Trophoblast cell (in vitro differentiated cells and primary cell): ENCODE results near the gene HOMER2.

Experiments
- DNase-seq, 2 donors: peaks; one replicate each; pipeline ENCODE4 v3.0.0-alpha.2; 2016
- H2AFZ ChIP-seq: 2 replicates; pipeline ENCODE4 v1.6.1; 2013; ENCODE audit warnings: low read length, moderate library complexity, mild to moderate bottlenecking; ENCODE audit not compliant: insufficient read depth, poor library complexity
- H2AK5ac ChIP-seq: 2 replicates; pipeline ENCODE4 v1.6.1; 2013; ENCODE audit warnings: mild to moderate bottlenecking, low read length
- H2BK120ac ChIP-seq: 2 replicates; pipeline ENCODE4 v1.6.1; 2013; ENCODE audit warnings: low read length, mild to moderate bottlenecking, moderate library complexity; ENCODE audit not compliant: insufficient read depth, poor library complexity
- H2BK12ac ChIP-seq: 2 replicates; pipeline ENCODE4 v1.6.1; 2013; ENCODE audit warnings: mild to moderate bottlenecking, low read length, moderate library complexity
- H2BK5ac ChIP-seq: 2 replicates; pipeline ENCODE4 v1.6.1; 2013; ENCODE audit warnings: low read length, low read depth, moderate library complexity, mild to moderate bottlenecking; ENCODE audit not compliant: poor library complexity
- H3K14ac ChIP-seq: 2 replicates; pipeline ENCODE4 v1.6.1; 2013; ENCODE audit warnings: mild to moderate bottlenecking, low read length
- H3K18ac ChIP-seq: 2 replicates; pipeline ENCODE4 v1.6.1; 2013; ENCODE audit warnings: mild to moderate bottlenecking, low read length
- H3K23ac ChIP-seq: 2 replicates; pipeline ENCODE4 v1.6.1; 2013; ENCODE audit warnings: low read length
- H3K27ac ChIP-seq: 2 replicates; pipeline ENCODE4 v1.5.1; 2013; ENCODE audit warnings: low read depth, mild to moderate bottlenecking, inconsistent platforms, low read length, moderate library complexity
- H3K27me3 ChIP-seq: 2 replicates; pipeline ENCODE4 v1.6.1; 2013; ENCODE audit warnings: inconsistent platforms, mild to moderate bottlenecking, low read length, moderate library complexity; ENCODE audit not compliant: insufficient read depth
- H3K36me3 ChIP-seq, 2 experiments: 1 replicate in 1 of 2; 2 replicates in 1 of 2; pipeline ENCODE4 v1.6.1; 2013; ENCODE audit warnings: low read length in 2 of 2, mild to moderate bottlenecking in 2 of 2, moderate library complexity in 1 of 2; ENCODE audit not compliant: insufficient read depth in 2 of 2, control insufficient read depth in 1 of 2
- H3K4ac ChIP-seq: 2 replicates; pipeline ENCODE4 v1.6.1; 2013; ENCODE audit warnings: low read depth, mild to moderate bottlenecking, low read length, moderate library complexity
- H3K4me1 ChIP-seq, 2 experiments: 1 replicate in 1 of 2; 2 replicates in 1 of 2; pipeline ENCODE4 v1.6.1; 2013; ENCODE audit warnings: low read length in 2 of 2, mild to moderate bottlenecking in 2 of 2, moderate library complexity in 1 of 2; ENCODE audit not compliant: insufficient read depth in 2 of 2, control insufficient read depth in 1 of 2
- H3K4me2 ChIP-seq: 2 replicates; pipeline ENCODE4 v1.6.1; 2013; ENCODE audit warnings: inconsistent platforms, mild to moderate bottlenecking, low read length, moderate library complexity
- H3K4me3 ChIP-seq: 2 replicates; pipeline ENCODE4 v1.5.1; 2013; ENCODE audit warnings: mild to moderate bottlenecking, low read depth, low read length, inconsistent platforms
- H3K79me1 ChIP-seq: one replicate; pipeline ENCODE4 v1.6.1; 2013; ENCODE audit warnings: low read length
- H3K79me2 ChIP-seq: 2 replicates; pipeline ENCODE4 v1.6.1; 2013; ENCODE audit warnings: low read length, mild to moderate bottlenecking; ENCODE audit not compliant: control insufficient read depth, insufficient read depth, poor library complexity
- H3K9ac ChIP-seq: 2 replicates; pipeline ENCODE4 v1.6.1; 2013; ENCODE audit warnings: mild to moderate bottlenecking, low read length
- H3K9me3 ChIP-seq: 2 replicates; pipeline ENCODE4 v1.6.1; 2013; ENCODE audit warnings: low read depth, mild to moderate bottlenecking, control low read depth, inconsistent platforms, low read length; ENCODE audit not compliant: insufficient read depth
- H4K12ac ChIP-seq: 2 replicates; pipeline ENCODE4 v1.6.1; 2013; ENCODE audit warnings: low read depth, mild to moderate bottlenecking, low read length, moderate library complexity
- H4K8ac ChIP-seq: 2 replicates; pipeline ENCODE4 v1.6.1; 2013; ENCODE audit warnings: low read depth, mild to moderate bottlenecking, low read length, moderate library complexity
- H4K91ac ChIP-seq: one replicate; pipeline ENCODE4 v1.6.1; 2013; ENCODE audit warnings: low read depth, mild to moderate bottlenecking, low read length, moderate library complexity
- WGBS: extraction: QIAGEN DNeasy Blood & Tissue Kit; methylation state at CpG from one replicate; pipeline ENCODE4 v1.1.7; 2013; ENCODE audit warnings: missing lambda C conversion rate; ENCODE audit not compliant: insufficient read length, insufficient coverage; ENCODE audit errors: extremely low coverage; 5-methylcytosine and 5-hydroxymethylcytosine counted together

HOMER2 gene

GRCh38 chr15:82978438-82978837 lies 25.9 kb upstream of the HOMER2 start:
- no peak overlapping the region for H3K4me3 ChIP-seq
- no peak overlapping the region for H2AFZ ChIP-seq
- no peaks in the 10 kb centered on the region for H3K36me3 ChIP-seq

DNA sequence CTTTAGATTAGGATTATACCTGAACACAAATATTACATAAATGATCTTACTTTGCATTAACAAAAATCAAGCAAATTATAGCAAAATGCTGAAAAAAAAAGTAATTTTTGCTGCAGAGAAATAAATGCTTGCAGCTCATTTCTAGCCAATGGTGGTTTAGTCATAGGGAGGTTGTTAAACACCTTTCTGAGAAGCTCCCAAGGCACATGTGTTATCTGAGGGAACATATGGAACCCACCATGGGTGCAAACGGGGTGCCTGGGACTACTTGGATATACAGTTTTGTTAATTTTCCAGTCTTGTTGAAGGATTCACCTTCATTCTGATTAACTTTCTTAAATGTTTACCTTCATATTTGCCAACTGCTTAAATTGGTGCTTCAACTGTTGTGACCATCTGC lies 24.6 kb upstream of the HOMER2 start:
- H3K23ac ChIP-seq, result no peak overlapping the region
- H3K9me3 ChIP-seq, result no peaks in the 10 kb centered on the region
- no peak overlapping the region for H3K4ac ChIP-seq
- no peak overlapping the region for H2BK120ac ChIP-seq
- H3K79me2 ChIP-seq, result no peaks in the 10 kb centered on the region
- H3K79me1 ChIP-seq, result no peaks in the 10 kb centered on the region
- no peak overlapping the region for H3K27ac ChIP-seq
- no peak overlapping the region for H2AK5ac ChIP-seq
- H3K27me3 ChIP-seq, result no peaks in the 10 kb centered on the region
- no peak overlapping the region for H3K9ac ChIP-seq
- H3K4me2 ChIP-seq, result no peak overlapping the region
- H2AFZ ChIP-seq, result no peak overlapping the region
- no peak overlapping the region for H4K91ac ChIP-seq
- no peak overlapping the region for H3K14ac ChIP-seq
- no peaks in the 10 kb centered on the region for H3K36me3 ChIP-seq
- no peaks in the 10 kb centered on the region for H3K4me1 ChIP-seq
- no peak for DNase-seq
- H2BK12ac ChIP-seq, result no peak overlapping the region
- no peak overlapping the region for H4K12ac ChIP-seq
- H3K18ac ChIP-seq, result no peak overlapping the region
- WGBS, result no CpG with 5 or more reads among the region's 1 CpG
- H2BK5ac ChIP-seq, result no peak overlapping the region
- H3K4me3 ChIP-seq, result no peak overlapping the region
- H4K8ac ChIP-seq, result no peak overlapping the region

More at GRCh38 chr15:82978438-82978837, 25.9 kb upstream of the HOMER2 start:
- no peak overlapping the region for H2BK12ac ChIP-seq
- H3K79me1 ChIP-seq, result no peaks in the 10 kb centered on the region
- no peaks in the 10 kb centered on the region for H3K9me3 ChIP-seq
- no peak overlapping the region for H3K4me2 ChIP-seq
- H3K27ac ChIP-seq, result no peak overlapping the region
- H3K14ac ChIP-seq, result no peak overlapping the region
- no peak overlapping the region for H2BK5ac ChIP-seq
- no peaks in the 10 kb centered on the region for H3K4me1 ChIP-seq
- DNase-seq, result no peak
- no peak overlapping the region for H3K9ac ChIP-seq
- no peak overlapping the region for H4K91ac ChIP-seq
- H2AK5ac ChIP-seq, result no peak overlapping the region
- no peaks in the 10 kb centered on the region for H3K27me3 ChIP-seq
- WGBS, result no CpG with 5 or more reads among the region's 5 CpGs
- H3K4ac ChIP-seq, result no peak overlapping the region
- no peak overlapping the region for H2BK120ac ChIP-seq
- H3K79me2 ChIP-seq, result no peaks in the 10 kb centered on the region
- no peak overlapping the region for H4K12ac ChIP-seq
- no peak overlapping the region for H3K18ac ChIP-seq
- H3K23ac ChIP-seq, result no peak overlapping the region
- H4K8ac ChIP-seq, result no peak overlapping the region

GRCh38 chr15:82972990-82973389 lies 20.5 kb upstream of the HOMER2 start:
- H2BK12ac ChIP-seq, result no peak overlapping the region
- H4K8ac ChIP-seq, result no peak overlapping the region
- no peak overlapping the region for H4K12ac ChIP-seq
- no peaks in the 10 kb centered on the region for H3K36me3 ChIP-seq
- no peaks in the 10 kb centered on the region for H3K9me3 ChIP-seq
- no peak overlapping the region for H3K4me2 ChIP-seq
- H3K14ac ChIP-seq, result no peak overlapping the region
- no peak overlapping the region for H3K23ac ChIP-seq
- H3K27me3 ChIP-seq, result no peaks in the 10 kb centered on the region
- no CpG with 5 or more reads among the region's 1 CpG for WGBS
- no peak for DNase-seq
- H3K79me2 ChIP-seq, result no peaks in the 10 kb centered on the region
- no peak overlapping the region for H4K91ac ChIP-seq
- H3K4me1 ChIP-seq, result peaks cover 0 to 1% of the 10 kb centered on the region in 2 experiments
- no peak overlapping the region for H2AK5ac ChIP-seq
- no peak overlapping the region for H2AFZ ChIP-seq
- no peak overlapping the region for H3K4me3 ChIP-seq
- H3K79me1 ChIP-seq, result peaks cover 2% of the 10 kb centered on the region
- no peak overlapping the region for H2BK120ac ChIP-seq
- H3K4ac ChIP-seq, result no peak overlapping the region
- no peak overlapping the region for H2BK5ac ChIP-seq
- no peak overlapping the region for H3K18ac ChIP-seq
- no peak overlapping the region for H3K27ac ChIP-seq
- no peak overlapping the region for H3K9ac ChIP-seq

DNA sequence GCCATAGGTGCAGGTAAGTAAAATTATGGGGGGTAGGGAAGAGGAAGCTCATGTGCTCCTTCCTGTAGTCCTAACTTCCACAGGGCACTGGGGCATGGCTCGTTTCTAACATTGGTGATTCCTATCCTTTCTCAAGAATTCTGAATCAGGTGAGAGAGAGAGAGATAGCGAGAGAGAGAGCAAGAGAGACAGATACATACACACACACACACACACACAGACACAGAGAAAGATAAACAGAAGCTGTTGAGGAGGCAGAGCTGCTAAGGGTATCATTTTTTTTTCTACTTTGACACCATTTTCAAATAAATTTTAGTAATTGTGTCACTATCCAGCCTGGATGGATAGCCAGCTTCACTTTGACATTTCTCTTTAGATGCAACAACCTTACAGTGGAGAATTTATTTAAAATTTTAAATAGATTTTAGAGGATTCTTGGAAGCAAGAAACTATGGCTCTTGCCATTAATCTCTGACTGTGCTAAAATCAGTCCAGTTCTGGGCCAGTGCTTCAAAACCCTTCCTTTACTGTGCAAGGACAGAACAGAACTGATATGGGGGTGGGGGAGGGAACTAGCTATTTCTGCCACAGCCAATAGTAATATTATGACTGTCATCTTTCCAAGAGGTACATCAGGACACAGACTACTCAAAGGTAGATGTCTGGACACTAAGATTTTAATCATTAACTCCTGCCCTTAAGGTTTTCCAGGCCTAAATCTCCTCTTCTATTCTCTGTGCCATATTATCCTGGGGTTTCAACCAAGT lies 18.9 kb upstream of the HOMER2 start:
- Histone ChIP-seq H4K91ac (no peak overlapping the region), H3K36me3 (no peaks in the 10 kb centered on the region), H2BK12ac (no peak overlapping the region), H3K18ac (no peak overlapping the region), H3K23ac (no peak overlapping the region), H3K4me3 (no peak overlapping the region), H4K8ac (no peak overlapping the region), H3K4me2 (no peak overlapping the region), H3K9ac (no peak overlapping the region), H3K27me3 (no peaks in the 10 kb centered on the region), H3K27ac (no peak overlapping the region), H3K79me2 (no peaks in the 10 kb centered on the region), H2BK5ac (no peak overlapping the region), H4K12ac (no peak overlapping the region), H2AFZ (no peak overlapping the region), H3K4ac (no peak overlapping the region), H2BK120ac (no peak overlapping the region), H3K79me1 (peaks cover 2% of the 10 kb centered on the region), H3K14ac (no peak overlapping the region), H3K4me1 (peaks cover 0 to 1% of the 10 kb centered on the region in 2 experiments), H3K9me3 (no peaks in the 10 kb centered on the region), H2AK5ac (no peak overlapping the region)
- DNase-seq, result no peak
- WGBS, result no CpG with 5 or more reads among the region's 2 CpGs
